Fibroblast of lung (primary cell): ENCODE results near the gene FAM107B.

Experiments
- CTCF ChIP-seq, 2 donors: IDR thresholded peaks in 1 of 2; conservative IDR thresholded peaks in 1 of 2; 1 replicate in 1 of 2; 2 replicates in 1 of 2; pipeline ENCODE4 v1.5.1; 2011 to 2012; ENCODE audit warnings: low read length in 2 of 2, control low read depth in 1 of 2, inconsistent platforms in 1 of 2, low read depth in 1 of 2, mild to moderate bottlenecking in 1 of 2
- EZH2 ChIP-seq: IDR thresholded peaks from 2 replicates; pipeline ENCODE4 v1.5.1; 2012; ENCODE audit warnings: low read length, control low read depth, mild to moderate bottlenecking; ENCODE audit errors: missing control alignments

GRCh38 chr10:14543046-14543903 lies 231.4 kb downstream of the FAM107B start:
- TF ChIP-seq CTCF (conservative IDR thresholded peaks at IDR 0.05 in 1 of 2, IDR thresholded peaks at IDR 0.05 in 1 of 2; ENCODE audit: low read depth in 1 of 2, low read length in 2 of 2) (peak in 1 of 2 donors; percentile 27), EZH2 (no peak)
